SHP77 treated with DMSO at 0.1 percent for 48 hours (cell line): ENCODE data around the gene CFDP1.

Experiments used
- DNase-seq: peaks from one replicate; lab custom pipeline; 2025; lab: John Stamatoyannopoulos, UW

The CFDP1 gene

DNA sequence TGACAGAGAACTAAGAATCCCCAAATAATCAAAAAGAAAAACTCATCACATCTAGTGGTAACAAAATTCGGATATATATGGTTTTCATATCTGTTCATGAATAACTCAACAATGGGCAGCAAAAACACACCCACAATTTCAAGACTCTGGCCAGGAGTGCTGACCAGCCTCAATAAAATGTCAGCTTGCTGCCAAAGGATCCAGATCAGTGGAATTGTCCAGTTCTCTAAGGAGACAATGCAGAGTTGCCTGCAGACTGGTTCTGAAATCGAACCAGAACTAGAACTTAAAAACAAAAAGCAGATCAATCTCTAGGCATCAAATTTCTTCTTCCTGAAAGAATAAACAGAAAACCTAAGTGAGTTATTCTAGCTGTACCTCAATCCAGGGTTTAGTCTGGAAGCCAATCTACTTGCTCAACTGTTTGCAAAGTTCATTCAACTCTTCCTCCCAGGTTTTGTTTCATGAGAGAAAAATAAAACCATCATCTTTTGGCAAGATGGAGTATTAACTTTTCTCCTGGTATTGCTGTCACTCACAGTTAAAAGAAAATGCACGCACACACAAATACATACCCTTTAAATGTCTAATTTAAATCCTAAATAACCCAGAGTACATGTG, 61.0 kb downstream of the CFDP1 start:
- no peak for DNase-seq

GRCh38 chr16:75371171-75371570, 62.1 kb downstream of the CFDP1 start:
- no peak for DNase-seq

DNA sequence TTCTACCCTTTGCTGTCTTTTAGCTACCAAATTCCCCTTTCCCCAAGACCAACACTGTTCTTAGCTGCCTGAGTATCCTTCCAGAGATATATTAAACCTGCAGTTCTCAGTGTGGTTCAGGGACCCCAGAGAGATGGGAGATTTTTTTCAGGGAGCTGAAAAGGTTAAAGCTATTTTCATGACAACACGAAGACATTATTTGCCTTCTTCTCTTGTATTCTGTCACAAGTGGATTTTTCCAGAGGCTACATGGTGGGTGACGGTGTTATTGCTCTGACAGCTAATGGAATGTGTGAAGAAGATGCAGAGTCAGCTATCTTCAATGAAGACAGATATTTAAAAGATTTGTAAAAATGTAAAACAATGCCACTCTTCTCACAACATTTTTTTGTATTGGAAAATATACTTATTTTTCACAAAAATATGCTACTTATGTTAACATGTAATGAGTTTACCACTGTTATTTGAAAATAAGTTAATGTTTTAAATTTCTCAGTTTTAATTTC, 69.0 kb downstream of the CFDP1 start:
- DNase-seq, result no peak

GRCh38 chr16:75362846-75363245, 70.5 kb downstream of the CFDP1 start:
- no peak for DNase-seq

- DNase-seq, result no peak
Observed at GRCh38 chr16:75361936-75362335, 71.4 kb downstream of the CFDP1 start.

GRCh38 chr16:75354170-75354569, 79.1 kb downstream of the CFDP1 start:
- DNase-seq, result no peak

DNA sequence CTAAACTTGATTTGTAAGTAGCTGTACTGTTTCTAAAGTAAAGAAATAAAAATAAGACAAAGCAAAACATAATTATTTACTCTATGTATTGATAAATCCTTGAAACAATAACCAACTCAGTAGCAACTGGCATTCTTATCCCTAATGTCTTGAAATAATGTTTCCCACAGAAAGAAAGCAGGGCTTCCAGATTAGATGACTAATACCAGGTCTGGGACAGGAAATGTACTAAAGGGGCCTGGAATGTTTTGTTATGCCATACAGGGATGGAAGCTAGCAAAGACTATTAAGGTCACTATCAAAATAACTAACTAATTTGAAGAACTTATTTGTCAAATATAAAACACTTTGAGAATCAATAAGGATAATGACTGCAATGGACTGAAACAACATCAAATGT, 82.1 kb downstream of the CFDP1 start:
- no peak for DNase-seq

DNA sequence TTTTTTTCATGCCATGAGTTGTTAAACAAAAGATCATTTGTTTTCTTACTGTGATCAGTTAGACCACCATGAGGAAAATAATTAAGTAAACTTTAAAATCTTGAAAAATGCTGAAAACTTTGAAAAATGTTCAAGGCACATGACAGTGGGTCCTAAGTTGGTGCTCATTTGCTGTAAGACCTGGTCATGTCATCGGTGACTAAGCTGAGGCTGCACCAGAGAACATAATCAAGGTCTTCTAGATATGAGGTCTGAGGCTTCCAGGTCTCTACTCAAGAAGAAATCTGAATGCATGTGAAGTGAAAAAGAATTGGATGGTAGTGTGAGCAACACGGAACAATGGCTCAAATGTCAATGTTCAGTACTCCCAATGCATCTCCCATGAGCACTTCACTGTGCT, 87.6 kb downstream of the CFDP1 start:
- no peak for DNase-seq

GRCh38 chr16:75343941-75344340, 89.4 kb downstream of the CFDP1 start:
- no peak for DNase-seq

DNA sequence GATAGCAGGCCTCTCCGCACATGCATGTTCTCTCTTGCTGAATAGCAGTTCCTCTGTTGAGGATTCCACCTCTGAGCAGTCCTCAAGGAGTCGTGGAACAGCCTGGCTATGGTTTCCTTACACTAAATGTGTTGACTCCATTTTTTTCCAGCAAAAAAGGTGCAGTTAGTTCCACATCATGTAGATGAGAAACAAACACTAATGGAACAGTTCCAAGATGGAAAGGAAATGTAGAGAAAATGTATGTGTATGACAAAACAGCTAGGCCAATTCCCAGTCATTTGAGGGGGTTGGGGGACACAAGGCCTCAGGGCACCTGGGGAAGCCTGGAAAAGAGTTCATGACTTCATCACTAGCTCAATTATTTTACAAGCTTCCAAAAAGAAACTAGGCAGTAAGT, 90.0 kb downstream of the CFDP1 start:
- no peak for DNase-seq

DNA sequence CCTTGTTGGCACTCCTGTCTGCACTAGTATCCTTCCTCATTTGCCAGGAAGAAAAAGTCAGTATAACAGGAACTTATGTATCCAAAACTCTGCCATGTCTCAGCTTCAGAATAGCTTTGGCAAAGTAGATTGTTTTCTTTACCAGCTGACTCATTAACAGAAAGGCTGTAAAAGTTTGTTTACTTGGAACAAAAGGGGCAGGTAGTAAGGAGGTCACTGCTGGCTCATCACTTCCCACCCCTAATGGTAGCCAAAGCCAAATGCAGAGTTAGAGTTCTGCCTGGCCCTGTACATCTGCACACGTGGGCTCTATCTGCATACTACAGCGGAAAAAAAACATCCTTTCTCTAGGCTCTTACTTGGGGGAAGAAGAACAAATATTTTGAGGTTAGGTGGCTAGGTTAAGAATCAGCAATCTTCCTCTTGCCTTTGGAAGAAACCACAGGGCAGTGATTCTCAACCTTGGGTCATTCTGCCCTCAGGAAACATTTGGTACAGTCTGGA, 90.9 kb downstream of the CFDP1 start:
- no peak for DNase-seq

- no peak for DNase-seq
Observed at GRCh38 chr16:75341564-75342307, 91.6 kb downstream of the CFDP1 start.

DNA sequence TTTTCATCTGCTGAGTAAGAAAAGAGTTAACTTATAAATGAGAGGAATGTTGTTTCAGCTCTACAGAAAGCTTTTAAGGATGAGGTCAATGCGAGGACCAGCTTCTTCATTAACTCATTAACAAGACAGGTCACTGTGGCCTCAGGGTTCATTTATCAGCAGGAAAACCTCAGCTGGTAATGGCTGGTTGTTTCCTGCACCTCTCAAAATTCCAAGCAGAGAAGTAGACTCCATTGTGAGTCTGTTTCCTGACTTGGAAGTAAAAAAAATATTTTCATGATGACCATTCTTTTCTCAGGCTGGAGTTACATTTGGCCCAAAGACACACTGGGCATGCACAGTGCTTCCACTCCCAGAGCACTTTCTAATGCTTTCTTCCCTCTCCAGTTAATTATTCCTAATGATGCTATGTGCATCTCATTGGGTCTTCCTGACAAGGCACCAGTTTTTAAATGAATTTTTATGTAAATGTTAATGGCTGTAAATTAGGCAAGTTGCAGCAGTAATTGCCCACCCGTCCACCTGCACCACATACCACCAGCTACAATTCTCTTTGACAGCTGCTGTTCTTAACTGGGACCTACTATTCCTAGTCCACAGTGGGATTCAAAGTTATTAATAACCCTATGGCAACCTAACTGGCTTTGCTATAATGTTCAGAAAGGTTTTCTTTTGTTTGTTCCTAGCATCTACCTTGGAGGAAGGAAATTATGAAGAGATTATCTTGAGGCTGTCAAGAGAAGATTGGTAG, 92.4 kb downstream of the CFDP1 start:
- DNase-seq, result no peak

GRCh38 chr16:75337430-75337829, 95.9 kb downstream of the CFDP1 start:
- DNase-seq, result no peak

GRCh38 chr16:75336521-75336920, 96.8 kb downstream of the CFDP1 start:
- no peak for DNase-seq

DNA sequence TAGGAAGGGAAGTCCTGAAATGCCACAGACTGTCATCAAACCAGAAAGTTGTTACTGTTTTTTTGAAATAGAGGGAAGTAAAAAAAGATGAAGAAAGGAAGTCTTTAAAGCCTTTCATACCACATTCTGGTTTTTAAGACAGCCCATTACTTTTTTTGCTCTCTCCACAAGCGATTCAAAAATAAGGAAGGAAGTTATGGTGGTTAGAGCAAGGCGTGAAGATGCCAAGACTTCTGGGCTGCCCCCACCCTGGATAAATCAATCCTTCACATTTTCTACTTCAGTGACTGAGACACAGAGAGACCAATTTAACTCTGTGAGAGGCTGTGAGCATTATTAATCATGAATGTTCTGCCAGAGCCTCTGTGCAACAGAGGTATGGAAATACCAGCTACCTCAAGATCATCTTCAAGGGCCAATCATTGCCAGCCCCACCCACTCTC, 99.6 kb downstream of the CFDP1 start:
- DNase-seq, result no peak

DNA sequence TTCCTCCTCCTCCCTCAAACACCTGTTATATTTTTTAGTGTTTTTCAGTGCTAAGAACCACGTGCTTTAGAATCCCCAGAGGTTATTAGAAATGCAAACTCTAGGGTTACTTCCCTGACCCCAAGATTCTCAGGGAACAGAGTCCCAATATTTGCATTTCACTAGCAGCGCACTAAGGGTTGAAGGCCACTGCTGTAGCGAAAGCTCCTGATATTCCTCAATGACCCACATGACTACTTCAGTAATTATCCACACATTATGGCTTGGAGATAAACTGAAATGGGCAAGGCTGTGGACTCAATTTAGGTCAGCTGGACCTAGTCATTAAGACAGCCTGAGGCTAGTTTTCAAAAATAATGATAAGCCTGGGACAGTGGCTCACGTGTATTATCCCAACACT, 103.4 kb downstream of the CFDP1 start:
- DNase-seq, result no peak

- DNase-seq, result no peak
Observed at GRCh38 chr16:75326333-75326732, 107.0 kb downstream of the CFDP1 start.

GRCh38 chr16:75323933-75324332, 109.4 kb downstream of the CFDP1 start:
- DNase-seq, result no peak

GRCh38 chr16:75323198-75323597, 110.1 kb downstream of the CFDP1 start:
- no peak for DNase-seq

GRCh38 chr16:75322740-75323139, 110.6 kb downstream of the CFDP1 start:
- DNase-seq, result no peak

DNA sequence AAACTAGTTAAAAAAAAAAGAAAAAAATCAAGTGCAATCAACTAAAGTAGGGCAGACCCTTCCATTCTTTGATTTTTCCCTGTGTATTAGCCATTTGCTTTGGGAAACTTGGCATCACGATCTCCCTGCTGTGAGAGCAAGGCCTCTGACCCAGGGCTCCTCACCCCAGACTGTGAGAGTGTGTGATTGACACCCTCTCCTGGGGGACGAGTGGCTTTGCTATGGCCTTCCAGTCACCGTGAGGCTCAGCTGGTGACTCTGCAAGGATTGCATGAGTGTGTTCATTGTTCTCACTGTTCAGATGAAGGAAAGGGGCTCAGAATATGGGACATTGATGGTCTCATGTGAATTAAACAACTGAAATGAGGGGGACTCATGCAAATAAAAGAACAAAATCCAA, 112.9 kb downstream of the CFDP1 start:
- DNase-seq, result no peak
